Caco-2 (cell line): ENCODE measurements around the gene C3orf33. TPM values are rescaled to one million over a fixed set of nuclear protein-coding genes. Genes with fewer than 3 reads are reported as not detected.

ENCODE experiments used
- BruUV-seq: library from RNA; stranded (reverse); fragments of 400-500 nt; replicated peaks from 2 replicates; lab custom pipeline; 2021; lab: Mats Ljungman, UMichigan
- CTCF ChIA-PET: fragments of 300-600 bp; sonication (Branson Sonifier 250); formaldehyde crosslinking; loops from one replicate; lab custom pipeline; 2022; ENCODE audit warnings: antibody characterized with exemption; lab: Charles Lee
- POLR2A ChIA-PET: fragments of 300-600 bp; sonication (Branson Sonifier 250); formaldehyde crosslinking; loops from one replicate; lab custom pipeline; 2022; ENCODE audit warnings: antibody characterized with exemption; lab: Charles Lee
- DNase-seq, 2 experiments: peaks; one replicate each; pipeline versions ENCODE4 v3.0.0 to v3.0.0-alpha.2; 2020 to 2022
- H3K27me3 ChIP-seq: replicated peaks from 2 replicates; pipeline ENCODE4 v1.6.0; 2011; ENCODE audit warnings: low read length; ENCODE audit not compliant: control insufficient read depth, insufficient read depth
- H3K36me3 ChIP-seq: 2 replicates; pipeline ENCODE4 v1.5.1; 2011; ENCODE audit warnings: low read length; ENCODE audit not compliant: control insufficient read depth, insufficient read depth
- H3K4me1 ChIP-seq: fragments of 250-450 bp; sonication (Bioruptor Pico); 2 replicates; pipeline ENCODE4 v1.5.1; 2020; ENCODE audit warnings: mild to moderate bottlenecking
- H3K4me3 ChIP-seq: 2 replicates; pipeline ENCODE4 v1.5.1; 2011; ENCODE audit warnings: low read depth, mild to moderate bottlenecking, control low read depth, low read length
- H3K9me3 ChIP-seq: fragments of 250-450 bp; sonication (Bioruptor Pico); 2 replicates; pipeline ENCODE4 v1.5.1; 2020; ENCODE audit warnings: mild to moderate bottlenecking, moderate library complexity
- H3K27ac Mint-ChIP-seq: one replicate; pipeline ENCODE4 v1.8.0; 2022; ENCODE audit warnings: mixed read lengths; ENCODE audit not compliant: unreplicated experiment
- H3K27me3 Mint-ChIP-seq: one replicate; pipeline ENCODE4 v1.8.0; 2022; ENCODE audit warnings: mixed read lengths; ENCODE audit not compliant: insufficient read depth, unreplicated experiment
- H3K36me3 Mint-ChIP-seq: one replicate; pipeline ENCODE4 v1.8.0; 2022; ENCODE audit warnings: mild to moderate bottlenecking, mixed read lengths; ENCODE audit not compliant: insufficient read depth, unreplicated experiment
- H3K4me1 Mint-ChIP-seq: one replicate; pipeline ENCODE4 v1.8.0; 2022; ENCODE audit warnings: low read depth, mixed read lengths; ENCODE audit not compliant: unreplicated experiment
- H3K4me3 Mint-ChIP-seq: one replicate; pipeline ENCODE4 v1.8.0; 2022; ENCODE audit warnings: mild to moderate bottlenecking, moderate library complexity, mixed read lengths; ENCODE audit not compliant: unreplicated experiment
- H3K9me3 Mint-ChIP-seq: one replicate; pipeline ENCODE4 v1.8.0; 2022; ENCODE audit warnings: mixed read lengths; ENCODE audit not compliant: unreplicated experiment
- CTCF ChIP-seq, 2 experiments: fragments of 200-600 bp in 1 of 2; IDR thresholded peaks; 1 replicate in 1 of 2; 2 replicates in 1 of 2; pipeline versions ENCODE4 v1.5.1 to v1.8.0; 2011 to 2022; ENCODE audit warnings: antibody characterized with exemption in 1 of 2, control low read depth in 1 of 2, inconsistent platforms in 1 of 2, low read depth in 1 of 2, low read length in 1 of 2, mild to moderate bottlenecking in 1 of 2, moderate library complexity in 1 of 2; ENCODE audit not compliant: insufficient read depth in 1 of 2, severe bottlenecking in 1 of 2, unreplicated experiment in 1 of 2
- intact Hi-C: fragments of 100-400 bp; cut with micrococcal nuclease; formaldehyde crosslinking; loops from one replicate; pipeline ENCODE4 v1.10.0; 2022; ENCODE audit not compliant: unreplicated experiment
- total RNA-seq: library from RNA; stranded (reverse); gene quantifications from 2 replicates; pipeline ENCODE4 v1.2.3, GENCODE V29; 2022

The C3orf33 gene
- total RNA-seq, 1 experiment from 2014 or later: 5.4 TPM

GRCh38 chr3:155790272-155790925, 15.7 kb downstream of the C3orf33 start:
- no peak overlapping the region for H3K4me3 ChIP-seq
- Mint-ChIP-seq H3K27me3 (no peaks in the 10 kb centered on the region), H3K27ac (no peak overlapping the region), H3K9me3 (peaks cover 7% of the 10 kb centered on the region), H3K36me3 (peaks cover 6% of the 10 kb centered on the region), H3K4me3 (no peak overlapping the region), H3K4me1 (peaks cover 17% of the 10 kb centered on the region)
- ChIA-PET CTCF (no interaction called here), POLR2A (no interaction called here)
- intact Hi-C loops: no loop called here
- no TSS peak for BruUV-seq
- TF ChIP-seq CTCF (IDR thresholded peaks at IDR 0.05; ENCODE audit: insufficient read depth in 1 of 2, low read depth in 1 of 2, low read length in 1 of 2, severe bottlenecking in 1 of 2, unreplicated experiment in 1 of 2): no peak
- H3K36me3 ChIP-seq: no peaks in the 10 kb centered on the region
- H3K27me3 ChIP-seq: no peaks in the 10 kb centered on the region
- no peaks in the 10 kb centered on the region for H3K4me1 ChIP-seq
- no peaks in the 10 kb centered on the region for H3K9me3 ChIP-seq
- no peak for DNase-seq

GRCh38 chr3:155785662-155786295, 20.3 kb downstream of the C3orf33 start:
- no peaks in the 10 kb centered on the region for H3K27me3 ChIP-seq

More at GRCh38 chr3:155785662-155786295, 20.3 kb downstream of the C3orf33 start:
- Mint-ChIP-seq H3K4me1 (peaks cover 7% of the 10 kb centered on the region), H3K27me3 (no peaks in the 10 kb centered on the region), H3K9me3 (no peaks in the 10 kb centered on the region), H3K36me3 (peaks cover 18% of the 10 kb centered on the region), H3K27ac (no peak overlapping the region), H3K4me3 (no peak overlapping the region)
- Histone ChIP-seq H3K9me3 (no peaks in the 10 kb centered on the region), H3K4me3 (no peak overlapping the region), H3K4me1 (no peaks in the 10 kb centered on the region), H3K36me3 (no peaks in the 10 kb centered on the region)
- TF ChIP-seq CTCF (IDR thresholded peaks at IDR 0.05; ENCODE audit: insufficient read depth in 1 of 2, low read depth in 1 of 2, low read length in 1 of 2, severe bottlenecking in 1 of 2, unreplicated experiment in 1 of 2): no peak
- ChIA-PET CTCF (interaction anchor here (1.3 kb wide), 1 partner anchor 21 kb away, joined by 3 read pairs; no protein-coding TSS in a partner anchor), POLR2A (no interaction called here)
- intact Hi-C loops: no loop called here
- no TSS peak for BruUV-seq
- DNase-seq: no peak
